Measurements from ENCODE around the gene ANKRD34A. TPM values are rescaled to one million over a fixed set of nuclear protein-coding genes. Genes with fewer than 3 reads are reported as not detected.

Gene ANKRD34A
- polyA plus RNA-seq, 1 donor from 2014 or later: 1.7 TPM

GRCh38 chr1:145918992-145919939 lies 45.1 kb downstream of the ANKRD34A start:
- Histone ChIP-seq H3K9ac (ENCODE audit: low read length) (peak overlapping the region; percentile 74), H3K27me3 (ENCODE audit: insufficient read depth, low read depth, low read length) (no peaks in the 10 kb centered on the region), H4K20me1 (ENCODE audit: insufficient read depth) (no peaks in the 10 kb centered on the region), H3K27ac (ENCODE audit: low read length) (peak overlapping the region; percentile 73), H3K79me2 (replicated peaks; ENCODE audit: insufficient read depth, low read length) (no peaks in the 10 kb centered on the region), H3K9me3 (ENCODE audit: low read length) (no peaks in the 10 kb centered on the region), H3K36me3 (ENCODE audit: insufficient read depth, low read length) (no peaks in the 10 kb centered on the region), H3K4me2 (ENCODE audit: low read length) (peak overlapping the region; percentile 31), H3F3A (ENCODE audit: insufficient read depth, low read length, poor library complexity, severe bottlenecking) (no peaks in the 10 kb centered on the region), H3K4me3 (ENCODE audit: low read length) (peak overlapping the region; percentile 79), H2AFZ (ENCODE audit: low read depth, low read length) (peak overlapping the region; percentile 71), H3K9me2 (ENCODE audit: insufficient read depth, low read length) (no peaks in the 10 kb centered on the region)
- TF ChIP-seq MXI1 (conservative IDR thresholded peaks at IDR 0.05; ENCODE audit: poor library complexity, severe bottlenecking) (peak; percentile 72), TAF1 (IDR thresholded peaks at IDR 0.05; ENCODE audit: low read depth) (peak; percentile 31), REST (IDR thresholded peaks at IDR 0.05; ENCODE audit: borderline replicate concordance) (no peak)

- Histone ChIP-seq H3K9me3 (ENCODE audit: low read length) (no peaks in the 10 kb centered on the region), H3K36me3 (ENCODE audit: insufficient read depth, low read length) (no peaks in the 10 kb centered on the region), H3K4me3 (ENCODE audit: low read length) (peak within 1 kb of the TSS; percentile 79), H3F3A (ENCODE audit: insufficient read depth, low read length, poor library complexity, severe bottlenecking) (no peaks in the 10 kb centered on the region), H3K27me3 (ENCODE audit: insufficient read depth, low read depth, low read length) (no peaks in the 10 kb centered on the region), H4K20me1 (ENCODE audit: insufficient read depth) (no peaks in the 10 kb centered on the region), H3K79me2 (replicated peaks; ENCODE audit: insufficient read depth, low read length) (no peaks in the 10 kb centered on the region), H3K4me2 (ENCODE audit: low read length) (peak within 1 kb of the TSS; percentile 87), H3K9ac (ENCODE audit: low read length) (peak within 1 kb of the TSS; percentile 74), H3K9me2 (ENCODE audit: insufficient read depth, low read length) (no peaks in the 10 kb centered on the region), H3K27ac (ENCODE audit: low read length) (peak within 1 kb of the TSS; percentile 73), H2AFZ (ENCODE audit: low read depth, low read length) (peak within 1 kb of the TSS; percentile 71)
- TF ChIP-seq SMC3 (conservative IDR thresholded peaks at IDR 0.05; ENCODE audit: poor library complexity) (no peak), POLR2AphosphoS5 (IDR thresholded peaks at IDR 0.05) (peak; percentile 66), MXI1 (conservative IDR thresholded peaks at IDR 0.05; ENCODE audit: poor library complexity, severe bottlenecking) (peak; percentile 89)
Measured at GRCh38 chr1:145918144-145918991, 46.0 kb downstream of the ANKRD34A start, which contains the start of gene PEX11B. Gene PEX11B, minus strand, starts transcription at chr1:145918717. Its CDS starts 29 bp downstream, at chr1:145918688.

- Histone ChIP-seq H3K9ac (ENCODE audit: low read length) (peak overlapping the region; percentile 74), H3K27me3 (ENCODE audit: insufficient read depth, low read depth, low read length) (no peaks in the 10 kb centered on the region), H3F3A (ENCODE audit: insufficient read depth, low read length, poor library complexity, severe bottlenecking) (no peaks in the 10 kb centered on the region), H3K4me2 (ENCODE audit: low read length) (peak overlapping the region; percentile 87), H3K36me3 (ENCODE audit: insufficient read depth, low read length) (no peaks in the 10 kb centered on the region), H3K9me2 (ENCODE audit: insufficient read depth, low read length) (no peaks in the 10 kb centered on the region), H3K4me3 (ENCODE audit: low read length) (peak overlapping the region; percentile 79), H3K79me2 (replicated peaks; ENCODE audit: insufficient read depth, low read length) (no peaks in the 10 kb centered on the region), H3K27ac (ENCODE audit: low read length) (no peak overlapping the region), H4K20me1 (ENCODE audit: insufficient read depth) (no peaks in the 10 kb centered on the region), H2AFZ (ENCODE audit: low read depth, low read length) (no peak overlapping the region), H3K9me3 (ENCODE audit: low read length) (no peaks in the 10 kb centered on the region)
- TF ChIP-seq EP300 (conservative IDR thresholded peaks at IDR 0.05; ENCODE audit: poor library complexity, severe bottlenecking) (no peak), EZH2 (IDR thresholded peaks at IDR 0.05; ENCODE audit: borderline replicate concordance, insufficient read depth, low read length, poor library complexity, severe bottlenecking) (no peak), POLR2AphosphoS5 (IDR thresholded peaks at IDR 0.05) (no peak), REST (IDR thresholded peaks at IDR 0.05; ENCODE audit: borderline replicate concordance) (no peak), TAF1 (IDR thresholded peaks at IDR 0.05; ENCODE audit: low read depth) (no peak), MXI1 (conservative IDR thresholded peaks at IDR 0.05; ENCODE audit: poor library complexity, severe bottlenecking) (no peak), CTCF (IDR thresholded peaks at IDR 0.05; ENCODE audit: poor library complexity, severe bottlenecking) (no peak)
Measured at GRCh38 chr1:145917595-145917994, 46.8 kb downstream of the ANKRD34A start.

Measured in neural cell (in vitro differentiated cells).